Frontal cortex (tissue), 4 donors: ENCODE data around the gene CACNA1A. TPM values are rescaled to one million over a fixed set of nuclear protein-coding genes. Genes with fewer than 3 reads are reported as not detected.

ENCODE experiments used
- DNase-seq, 2 donors: peaks; one replicate each; pipeline ENCODE4 v3.0.0; 2012; ENCODE audit warnings: low spot score in 2 of 2
- FAIRE-seq: peaks from 2 replicates; lab custom pipeline; 2012; peaks lifted over from hg19 to GRCh38; lab: Jason Lieb, UNC
- total RNA-seq: library from RNA; depleted of rRNA; stranded (reverse); fragments of >200 nt; gene quantifications from one replicate; pipeline ENCODE4 v1.2.3, GENCODE V29; 2014
- donor health status: control.
- donor health status: control.
- donor health status: control.

CACNA1A gene
- total RNA-seq, 1 donor from 2014 or later = 39.5 TPM

GRCh38 chr19:13334801-13335481 is 171.3 kb downstream of the CACNA1A start:
- DNase-seq (no peak), FAIRE-seq (no peak)

GRCh38 chr19:13330285-13330684 is 176.0 kb downstream of the CACNA1A start:
- no peak for DNase-seq

GRCh38 chr19:13329766-13330165 is 176.5 kb downstream of the CACNA1A start:
- no peak for DNase-seq
- FAIRE-seq = no peak

More at GRCh38 chr19:13330285-13330684, 176.0 kb downstream of the CACNA1A start:
- no peak for FAIRE-seq

- FAIRE-seq = no peak
These were observed 178.0 kb downstream of the CACNA1A start for GRCh38 chr19:13328241-13328640.

DNA sequence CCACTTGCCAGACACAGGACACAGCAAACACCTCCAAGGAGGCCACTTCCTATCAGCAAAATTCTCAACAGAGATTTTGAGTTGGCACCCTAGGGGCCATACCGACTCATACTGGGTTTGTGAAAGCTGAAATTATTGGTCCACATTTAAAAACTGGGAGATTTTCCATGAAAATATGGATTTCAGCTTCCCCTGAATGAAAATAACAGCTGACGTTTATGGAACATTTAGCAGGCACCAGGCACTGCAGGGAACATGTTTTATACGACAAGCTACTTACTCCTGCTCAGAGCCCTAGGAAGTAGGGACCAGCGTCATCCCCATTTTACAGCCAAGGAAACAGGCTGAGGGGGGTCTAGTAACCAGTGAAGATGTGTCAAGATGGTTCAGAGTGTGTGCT is 186.8 kb downstream of the CACNA1A start:
- FAIRE-seq = no peak
- no peak for DNase-seq

More at GRCh38 chr19:13328241-13328640, 178.0 kb downstream of the CACNA1A start:
- no peak for DNase-seq

GRCh38 chr19:13318190-13318589 is 188.1 kb downstream of the CACNA1A start:
- DNase-seq (no peak), FAIRE-seq (no peak)

GRCh38 chr19:13315495-13315894 is 190.8 kb downstream of the CACNA1A start:
- no peak for DNase-seq
- FAIRE-seq = no peak

GRCh38 chr19:13314761-13315160 is 191.5 kb downstream of the CACNA1A start:
- DNase-seq (no peak), FAIRE-seq (no peak)

GRCh38 chr19:13313875-13314274 is 192.4 kb downstream of the CACNA1A start:
- no peak for FAIRE-seq
- DNase-seq = no peak

- FAIRE-seq (no peak), DNase-seq (no peak)
These were observed 196.4 kb downstream of the CACNA1A start for GRCh38 chr19:13309864-13310263.

DNA sequence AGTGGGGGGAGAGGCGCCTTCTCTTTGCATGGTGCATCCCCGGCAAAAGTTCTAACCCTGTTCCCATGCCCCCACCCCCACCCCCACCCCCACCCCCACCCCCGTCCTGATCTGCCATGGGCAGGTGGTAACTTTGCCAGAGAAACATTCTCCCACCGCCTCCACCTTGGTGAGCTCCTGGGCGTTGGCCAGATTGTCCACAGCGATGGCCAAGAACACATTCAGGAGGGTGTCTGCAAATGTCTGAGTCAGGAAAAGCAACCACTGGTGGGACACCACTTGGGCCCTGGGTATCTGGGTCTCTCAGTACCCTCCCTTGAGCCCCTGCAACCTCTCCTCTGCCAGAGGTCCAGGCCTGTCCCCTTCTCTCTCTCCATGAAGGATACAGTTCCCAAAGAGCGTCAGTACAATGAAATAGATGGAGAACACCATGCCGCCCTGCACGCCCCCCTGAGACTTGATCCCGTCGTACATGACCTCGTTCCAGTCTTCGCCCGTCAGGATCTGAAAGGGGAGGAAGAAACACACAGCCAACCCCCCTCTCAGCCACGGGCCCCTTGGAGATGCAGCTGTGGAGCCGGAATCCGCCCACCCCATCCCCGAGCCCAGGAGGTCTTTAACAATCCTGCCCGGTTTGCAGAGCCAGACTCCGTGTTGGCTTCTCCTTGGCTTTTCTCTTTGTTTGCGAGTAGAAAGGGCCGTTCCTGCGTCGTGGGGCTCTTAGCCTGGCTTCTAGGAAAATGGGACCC is 202.7 kb downstream of the CACNA1A start:
- FAIRE-seq (no peak), DNase-seq (no peak)

GRCh38 chr19:13302526-13303270 is 203.6 kb downstream of the CACNA1A start:
- FAIRE-seq = no peak
- DNase-seq = no peak

DNA sequence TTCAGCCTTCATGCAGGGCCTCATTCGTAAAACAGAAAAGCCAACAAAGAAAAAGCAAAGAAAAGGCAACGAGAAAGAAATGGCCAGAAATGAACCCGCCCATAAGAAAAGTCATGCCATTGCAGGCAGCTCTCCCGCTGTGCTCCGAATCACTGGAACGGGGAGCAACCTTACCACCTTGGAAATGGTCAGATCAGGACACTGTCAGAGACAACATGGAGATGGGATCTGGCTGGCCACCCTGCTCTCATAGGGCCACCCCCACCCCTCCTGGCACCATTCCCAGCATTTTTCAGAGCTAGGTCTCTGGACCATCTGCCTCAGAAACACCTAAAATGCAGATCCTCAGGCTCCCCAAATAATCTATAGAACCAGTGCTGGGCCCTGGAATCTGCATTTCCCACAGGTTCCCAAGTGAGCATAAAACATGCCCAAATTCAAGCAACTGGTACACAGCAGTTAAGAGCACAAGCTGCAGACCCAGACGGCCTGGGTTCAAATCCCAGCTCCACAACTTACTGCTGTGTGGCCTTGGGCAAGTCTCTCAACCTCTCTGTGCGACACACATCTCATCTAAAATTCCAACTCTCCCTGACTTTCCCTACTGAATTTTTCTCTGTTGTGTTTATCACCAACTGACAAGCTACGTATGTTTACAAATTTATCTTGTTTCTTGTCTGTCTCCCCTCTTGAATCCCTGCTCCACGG is 204.5 kb downstream of the CACNA1A start:
- no peak for DNase-seq
- FAIRE-seq = no peak

- FAIRE-seq (no peak), DNase-seq (no peak)
These were observed 205.8 kb downstream of the CACNA1A start for GRCh38 chr19:13300421-13301030.

DNA sequence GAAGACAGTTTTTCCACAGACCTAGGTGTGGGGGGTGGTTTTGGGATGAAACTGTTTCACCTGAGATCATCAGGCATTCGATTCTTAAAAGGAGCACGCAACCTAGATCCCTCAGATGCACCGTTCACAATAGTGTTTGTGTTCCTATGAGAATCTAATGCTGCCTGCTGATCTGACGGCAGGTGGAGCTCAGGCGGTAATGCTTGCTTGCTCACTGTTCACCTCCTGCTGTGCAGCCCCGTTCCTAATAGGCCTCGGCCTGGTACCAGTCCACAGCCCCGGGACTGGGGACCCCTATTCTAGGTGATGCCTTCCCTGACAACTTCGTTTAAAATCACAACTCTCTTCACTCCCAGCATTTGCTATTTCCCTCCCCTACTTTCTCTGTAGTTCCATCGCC is 206.4 kb downstream of the CACNA1A start:
- no peak for DNase-seq
- no peak for FAIRE-seq

DNA sequence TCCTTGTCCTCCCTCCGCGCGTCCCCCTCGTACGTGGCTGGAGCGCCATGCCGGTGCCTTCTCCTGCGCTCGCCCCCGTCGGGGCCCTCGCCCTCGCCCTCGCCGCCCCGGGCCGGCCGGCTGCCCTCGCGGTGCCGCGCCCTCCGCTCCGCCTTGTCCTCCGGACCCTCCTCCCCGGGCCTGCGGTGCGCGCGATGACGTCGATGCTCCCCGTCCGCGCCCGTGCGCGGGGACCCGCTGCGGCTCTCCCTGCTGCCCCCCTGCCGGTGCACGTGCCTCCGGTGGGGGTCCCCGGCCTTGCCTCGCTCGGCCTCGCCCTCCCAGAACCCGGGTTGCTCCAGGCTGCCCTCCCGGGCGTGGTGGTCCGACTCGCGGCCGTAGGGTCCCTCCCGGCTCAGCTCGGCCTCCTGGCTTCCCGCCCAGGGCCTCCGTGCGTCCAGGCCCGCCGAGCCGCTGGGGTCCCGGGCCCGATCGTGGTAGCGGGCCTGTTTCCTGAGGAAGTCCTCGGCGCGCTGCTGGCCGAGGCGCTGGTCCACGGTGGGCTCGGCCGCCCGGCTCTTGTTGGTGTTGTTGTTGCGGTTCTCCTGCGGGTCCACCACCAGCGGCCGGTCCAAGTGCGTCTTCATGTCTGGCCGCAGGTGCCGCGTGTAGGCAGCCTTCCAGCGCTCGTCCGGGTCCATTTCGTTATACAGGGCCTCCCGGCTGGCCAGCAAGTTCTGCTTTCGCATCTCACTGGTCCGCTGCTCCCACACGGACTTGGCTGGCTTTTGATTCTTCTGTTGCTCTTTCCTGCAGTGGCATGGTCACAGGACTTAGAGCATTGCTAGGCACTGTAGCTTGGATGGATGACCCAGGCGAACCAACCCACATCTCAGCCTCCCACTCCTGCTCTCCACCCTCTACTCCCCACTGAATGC is 207.5 kb downstream of the CACNA1A start:
- FAIRE-seq (no peak), DNase-seq (no peak)

DNA sequence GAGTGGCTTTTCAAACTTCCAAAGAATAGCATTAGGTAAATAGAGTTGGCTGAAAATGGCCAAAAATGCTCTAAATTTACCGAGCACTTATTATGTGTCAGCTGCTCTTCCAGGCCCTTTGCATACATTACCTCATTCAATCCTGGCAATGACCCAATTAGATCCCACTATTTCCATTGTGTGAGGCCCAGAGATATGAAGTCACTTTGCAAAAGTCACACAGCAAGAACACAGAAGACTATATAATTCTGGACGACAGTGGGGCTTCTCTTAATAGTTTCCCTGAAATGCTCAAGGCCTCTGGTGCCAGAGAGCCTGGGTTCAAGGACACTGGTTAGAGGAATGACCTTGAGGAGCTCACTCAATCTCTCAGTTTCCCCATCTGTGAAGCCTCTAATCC is 209.3 kb downstream of the CACNA1A start:
- FAIRE-seq (no peak), DNase-seq (no peak)

DNA sequence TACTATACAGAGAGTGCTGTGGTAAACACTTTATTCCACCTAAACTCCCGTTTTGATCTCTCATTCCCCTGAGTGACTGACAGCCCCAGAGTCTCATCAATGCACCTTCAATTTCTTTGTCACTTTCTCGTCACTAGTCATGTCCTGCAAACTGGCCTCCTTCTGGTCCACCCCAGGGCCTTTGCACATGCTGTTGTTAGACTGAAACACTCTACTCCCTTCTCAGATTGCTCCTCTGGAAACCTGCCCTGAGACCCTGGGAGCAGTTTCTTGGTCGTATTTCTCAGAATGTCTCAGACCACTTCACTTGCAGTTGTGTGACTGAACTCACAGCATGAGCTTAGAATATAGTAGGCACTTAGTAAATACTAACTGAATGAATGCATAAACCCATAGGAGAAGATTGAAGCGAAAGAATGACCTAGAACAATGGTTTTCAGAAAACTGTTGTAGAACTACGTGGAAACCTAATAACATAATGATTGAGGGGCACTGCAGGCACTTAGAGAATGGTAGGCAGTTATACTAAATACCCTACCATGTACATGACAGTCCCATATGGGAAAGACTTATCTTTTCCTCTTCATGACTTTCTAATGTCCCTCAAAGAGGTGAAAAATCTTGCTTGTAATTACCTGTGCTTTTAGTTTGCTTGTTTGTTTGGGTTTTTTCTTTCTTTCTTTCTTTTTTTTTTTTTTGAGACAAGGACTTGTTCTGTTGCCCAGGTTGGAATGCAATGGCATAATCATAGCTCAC is 211.3 kb downstream of the CACNA1A start:
- FAIRE-seq (no peak), DNase-seq (no peak)
